HG03103 (cell line): ENCODE measurements around the gene KRTAP13-4.

Experiments
- ATAC-seq: cut with Tn5 transposase; IDR thresholded peaks from one replicate; pipeline ENCODE4 v1.9.1; 2021; ENCODE audit warnings: low read depth; ENCODE audit not compliant: unreplicated experiment

Gene KRTAP13-4, protein sequence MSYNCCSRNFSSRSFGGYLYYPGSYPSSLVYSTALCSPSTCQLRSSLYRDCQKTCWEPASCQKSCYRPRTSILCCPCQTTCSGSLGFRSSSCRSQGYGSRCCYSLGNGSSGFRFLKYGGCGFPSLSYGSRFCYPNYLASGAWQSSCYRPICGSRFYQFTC

DNA sequence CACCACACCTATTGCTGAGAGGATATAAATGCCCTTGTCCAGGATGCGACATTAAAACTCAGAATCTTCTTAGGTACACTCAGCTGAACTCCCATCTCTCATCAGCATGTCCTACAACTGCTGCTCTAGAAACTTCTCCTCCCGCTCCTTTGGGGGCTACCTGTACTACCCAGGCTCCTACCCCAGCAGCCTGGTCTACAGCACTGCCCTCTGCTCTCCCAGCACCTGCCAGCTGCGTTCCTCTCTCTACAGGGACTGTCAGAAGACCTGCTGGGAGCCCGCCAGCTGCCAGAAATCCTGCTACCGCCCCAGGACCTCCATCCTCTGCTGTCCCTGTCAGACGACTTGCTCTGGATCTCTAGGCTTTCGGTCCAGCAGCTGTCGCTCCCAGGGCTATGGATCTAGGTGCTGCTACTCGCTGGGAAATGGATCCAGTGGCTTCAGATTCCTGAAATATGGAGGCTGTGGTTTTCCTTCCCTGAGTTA lies at the start of gene KRTAP13-4:
KRTAP13-4 (plus strand) TSS at position 51 of the 486 bp plus-strand sequence; CDS start at position 107, 56 bp downstream.
- ATAC-seq, result no peak

DNA sequence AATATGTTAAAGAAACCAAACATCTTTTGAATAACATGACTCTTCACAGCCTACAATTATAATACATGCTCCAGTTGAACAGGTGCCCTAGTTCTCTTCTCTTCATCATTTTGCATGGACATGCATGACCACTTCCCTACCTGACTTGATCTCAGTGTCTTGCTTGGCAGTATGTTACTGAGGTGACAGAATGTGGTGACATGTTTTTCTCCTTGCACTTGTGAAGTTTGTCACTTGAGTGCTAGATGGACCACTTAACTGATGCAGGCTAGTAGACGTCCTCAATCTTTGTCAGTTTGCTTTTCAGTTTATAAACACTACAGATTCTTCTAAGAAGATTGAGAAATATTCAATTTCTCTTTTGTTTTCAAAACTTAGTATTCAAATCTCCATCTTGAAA lies 47.8 kb upstream of the KRTAP13-4 start:
- ATAC-seq, result no peak

DNA sequence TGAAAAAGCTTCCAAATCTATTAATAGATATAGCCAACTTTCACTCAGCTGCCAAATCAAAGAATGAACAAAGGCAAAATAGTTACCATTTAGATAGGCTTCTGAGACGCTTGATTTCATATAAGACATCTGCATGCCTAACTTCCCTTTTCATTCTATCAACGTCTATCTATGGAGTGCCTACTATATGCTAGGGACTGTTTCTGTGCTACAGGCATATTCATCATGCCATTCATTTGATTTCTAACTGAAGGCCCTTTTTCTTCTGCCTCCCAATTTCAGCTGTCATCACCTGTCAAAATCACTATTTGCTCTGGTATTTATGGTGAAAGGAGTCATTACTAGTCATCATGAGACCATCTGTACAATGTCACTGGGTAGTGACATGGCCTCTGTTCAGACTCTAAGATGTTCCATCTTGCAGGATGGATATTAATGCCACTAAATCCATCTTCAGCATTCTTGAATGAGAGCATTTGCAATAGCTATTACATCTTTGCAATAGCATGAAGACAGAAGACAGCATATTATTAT lies 38.5 kb upstream of the KRTAP13-4 start:
- no peak for ATAC-seq

DNA sequence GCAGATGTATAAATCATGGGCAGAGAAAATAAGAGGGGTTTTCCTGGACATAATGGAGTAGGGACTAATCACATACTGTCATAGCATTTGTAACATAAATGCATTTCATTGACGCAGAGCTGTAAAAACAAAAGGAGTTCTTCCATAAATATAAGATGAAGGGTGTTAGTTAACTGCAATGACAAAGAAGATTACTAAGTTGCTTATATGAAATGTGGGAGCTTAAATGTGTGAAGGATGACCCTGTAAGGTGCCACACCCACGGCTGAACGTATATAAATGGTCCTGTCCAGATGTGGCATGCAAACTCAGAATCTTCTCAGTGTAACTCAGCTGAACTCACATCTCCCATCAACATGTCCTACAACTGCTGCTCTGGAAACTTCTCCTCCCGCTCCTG lies 34.3 kb upstream of the KRTAP13-4 start, which contains the start of gene KRTAP13-1:
KRTAP13-1 (plus strand) TSS at position 301 of the 400 bp plus-strand sequence; CDS start at position 357, 56 bp downstream.
- ATAC-seq, result no peak

DNA sequence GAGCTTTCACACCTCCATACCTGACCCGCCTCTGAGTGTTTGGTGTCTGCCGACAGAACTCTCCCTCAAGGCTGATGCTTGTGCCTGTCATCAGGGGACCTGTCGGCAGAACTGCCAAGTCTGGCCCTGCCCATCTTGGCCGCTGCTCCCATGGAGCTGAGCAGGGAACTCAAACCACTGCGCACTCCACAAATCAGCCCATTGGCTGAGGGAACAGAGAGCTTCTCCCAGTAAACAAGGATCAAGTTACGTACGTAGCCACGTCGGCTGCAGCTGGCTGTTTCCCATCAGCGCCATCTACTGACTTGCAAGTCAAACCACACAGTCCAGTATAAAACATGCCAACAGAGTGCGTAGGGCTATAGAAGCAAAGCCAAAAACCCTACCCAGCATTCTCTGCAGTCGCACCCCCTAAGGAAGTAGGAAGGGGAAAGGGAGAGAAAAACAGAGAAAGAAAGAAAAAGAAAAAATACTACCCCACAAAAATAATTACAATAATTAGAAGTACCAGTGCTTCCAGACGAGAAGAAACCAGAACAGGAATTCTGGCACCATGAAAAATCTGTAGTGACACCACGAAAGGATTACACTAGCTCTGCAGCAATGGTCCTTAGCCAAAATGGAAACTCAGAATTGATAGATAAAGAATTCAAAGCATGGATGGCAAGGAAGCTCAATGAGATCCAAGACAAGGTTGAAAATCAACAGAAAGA lies 21.1 kb upstream of the KRTAP13-4 start:
- no peak for ATAC-seq

DNA sequence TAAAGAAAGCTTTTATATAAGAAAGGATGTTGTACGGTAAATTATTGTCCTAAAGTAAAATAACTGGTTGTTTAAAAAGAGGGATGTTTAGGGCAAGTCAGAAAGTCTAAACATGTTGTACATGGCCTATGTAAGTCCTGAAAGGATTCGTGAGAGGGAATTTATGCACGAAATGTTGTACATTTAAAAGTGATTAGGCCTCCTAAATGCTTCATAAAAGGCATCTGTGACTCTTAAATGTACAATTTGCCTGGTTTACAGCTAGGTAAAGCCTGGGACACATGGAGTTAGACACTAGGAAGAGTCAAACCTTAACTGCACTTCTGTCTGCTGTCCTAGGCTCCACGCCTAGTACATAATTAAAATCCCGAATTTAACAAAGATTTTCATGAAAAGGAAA lies 14.0 kb upstream of the KRTAP13-4 start:
- no peak for ATAC-seq

DNA sequence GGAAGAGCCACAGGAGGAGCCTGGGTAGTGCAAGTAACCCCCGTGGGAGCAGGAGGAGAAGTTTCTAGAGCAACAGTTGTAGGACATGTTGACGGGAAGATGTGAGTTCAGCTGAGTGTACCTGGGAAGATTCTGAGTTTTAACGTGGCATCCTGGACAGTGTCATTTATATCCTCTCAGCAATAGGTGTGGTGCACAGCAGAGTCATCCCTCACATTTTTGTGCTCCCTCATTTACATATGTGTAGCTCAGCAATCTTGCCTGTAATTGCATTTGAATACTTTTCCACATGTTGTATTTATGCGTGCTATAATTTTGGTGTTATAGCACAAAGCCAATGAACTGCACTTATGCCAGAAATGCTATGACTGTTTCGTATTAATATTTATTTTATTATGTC lies 4.2 kb upstream of the KRTAP13-4 start, which contains the start of gene KRTAP13-3:
KRTAP13-3 (minus strand) TSS at position 101 of the 400 bp plus-strand sequence; CDS start at position 87, 14 bp downstream.
- no peak for ATAC-seq

DNA sequence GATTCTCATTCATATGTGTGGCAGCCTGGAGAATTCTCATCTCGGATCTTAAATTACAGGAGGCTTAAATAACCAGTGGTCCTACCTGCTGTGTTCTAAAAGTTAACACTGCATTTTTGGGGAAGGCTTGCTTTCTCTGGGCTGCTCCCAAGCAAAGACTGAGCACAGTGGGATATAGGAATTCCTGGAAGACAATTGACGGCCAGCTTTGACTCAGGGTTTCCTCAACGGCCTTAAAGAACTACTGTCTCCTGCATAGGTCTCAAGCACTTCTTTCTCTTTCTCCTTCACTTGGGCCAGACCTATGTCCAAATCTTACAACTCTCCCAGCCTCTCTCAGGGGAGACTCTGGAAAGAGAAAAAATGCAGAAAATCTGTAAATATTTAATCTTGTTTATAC lies 3.3 kb upstream of the KRTAP13-4 start:
- no peak for ATAC-seq

DNA sequence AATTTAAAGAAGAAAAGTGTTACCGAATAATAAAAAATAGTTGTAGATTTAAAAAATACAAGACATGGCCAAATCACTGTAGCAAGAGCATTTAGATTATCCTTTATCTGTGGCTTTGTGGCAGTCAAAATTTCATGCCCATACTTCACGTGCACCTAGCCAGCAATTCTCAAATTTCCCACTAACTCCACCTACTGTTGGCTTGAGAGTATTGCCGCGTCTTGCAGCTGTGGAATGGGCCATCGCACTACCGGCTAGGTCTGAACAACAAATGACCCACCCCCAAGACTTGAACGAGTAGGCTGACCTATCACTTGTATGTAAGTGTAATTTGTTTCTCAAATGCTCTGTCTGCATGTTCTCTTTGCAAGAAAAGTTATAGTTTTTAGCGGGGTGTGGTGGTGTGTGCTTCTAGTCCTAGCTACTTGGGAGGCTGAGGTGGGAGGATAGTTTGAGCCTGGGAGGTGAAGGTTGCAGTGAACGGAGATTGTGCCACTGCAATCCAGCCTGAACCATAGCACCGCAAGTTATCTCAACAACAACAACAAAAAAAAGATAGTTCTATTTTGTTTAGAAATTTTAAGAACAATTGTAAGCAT lies 4.1 kb downstream of the KRTAP13-4 start:
- ATAC-seq, result peak; percentile 74

DNA sequence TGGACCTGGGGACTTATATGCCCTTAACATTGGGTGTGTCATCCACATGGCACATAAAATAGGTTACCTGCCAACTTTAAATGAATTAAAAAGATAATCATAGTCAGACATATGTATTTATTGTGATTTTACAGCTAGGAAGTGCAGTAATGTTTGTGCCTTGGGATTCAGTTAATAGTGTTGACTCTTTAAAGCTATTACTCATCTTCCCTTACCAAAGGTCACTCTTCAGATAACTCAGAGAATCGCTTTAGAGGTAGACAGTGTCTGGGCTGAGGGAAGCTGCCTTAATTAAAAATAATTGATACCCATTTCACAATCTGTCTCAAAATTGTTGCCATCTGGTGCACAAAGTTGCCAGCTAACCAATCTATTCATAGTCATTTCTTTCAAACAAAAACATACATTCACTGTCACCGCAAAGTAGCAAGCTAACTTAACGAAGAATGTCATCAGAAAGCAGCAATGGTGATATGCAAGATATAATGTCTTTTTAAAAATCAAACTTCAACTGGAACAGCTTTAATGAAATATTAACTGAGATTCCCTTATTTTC lies 7.1 kb downstream of the KRTAP13-4 start:
- ATAC-seq, result no peak

DNA sequence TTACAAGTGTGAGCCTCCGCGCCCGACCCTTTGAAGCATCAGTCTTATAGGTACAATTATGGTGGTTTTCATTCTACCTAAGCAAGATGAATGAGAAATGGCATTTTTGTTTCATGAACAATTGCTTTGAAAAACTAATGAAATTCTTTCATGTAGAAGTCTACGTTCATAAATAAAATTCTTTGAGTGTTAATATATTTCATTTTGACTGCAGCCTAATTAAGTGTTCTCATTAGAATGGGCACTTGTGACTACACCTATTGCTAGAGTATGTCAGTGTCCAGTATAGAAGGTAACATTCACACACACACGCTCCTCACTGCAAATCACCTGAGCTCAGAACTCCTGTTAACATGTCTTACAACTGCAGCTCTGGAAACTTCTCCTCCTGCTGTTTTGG lies 10.0 kb downstream of the KRTAP13-4 start, which contains the start of gene KRTAP15-1:
KRTAP15-1 (plus strand) TSS at position 301 of the 400 bp plus-strand sequence; CDS start at position 354, 53 bp downstream.
- ATAC-seq, result no peak

DNA sequence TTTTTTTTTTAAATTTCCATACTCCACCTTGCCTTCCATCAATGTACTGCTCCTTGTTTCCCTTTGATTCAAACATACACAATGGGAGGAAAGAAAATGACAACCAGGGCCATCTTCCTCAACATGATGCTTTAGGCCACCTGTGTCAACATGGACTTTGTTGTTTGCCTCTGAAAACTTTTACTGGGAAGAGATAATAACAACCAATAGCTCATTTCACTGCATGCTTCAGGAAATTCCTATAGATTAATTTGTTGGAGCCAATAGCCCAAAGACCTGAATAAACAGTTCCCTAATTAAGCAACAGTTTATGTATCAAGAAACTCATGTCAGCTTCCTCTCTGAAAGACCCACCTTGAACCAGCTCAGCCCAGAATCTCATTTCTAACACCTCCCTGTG lies 13.2 kb downstream of the KRTAP13-4 start:
- ATAC-seq, result no peak

DNA sequence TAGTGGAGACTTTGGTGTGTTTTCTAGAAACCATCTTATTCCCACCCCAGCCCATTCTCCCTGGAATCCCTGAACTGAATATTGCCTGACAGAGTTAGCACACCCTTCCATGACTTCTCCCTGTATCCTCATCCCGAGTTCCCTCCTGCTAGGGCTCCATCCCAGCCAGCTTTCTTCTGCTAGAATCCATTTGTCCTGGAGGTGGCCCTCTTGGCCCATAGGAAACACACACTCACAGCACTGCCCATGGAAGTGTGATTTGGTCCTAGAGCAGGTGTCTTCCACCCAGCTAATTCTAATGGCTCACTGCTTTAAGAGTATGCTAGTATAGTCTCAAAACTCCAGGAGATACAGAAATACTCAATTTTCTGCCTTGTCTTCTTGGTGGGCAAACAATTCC lies 14.2 kb downstream of the KRTAP13-4 start:
- ATAC-seq, result no peak

DNA sequence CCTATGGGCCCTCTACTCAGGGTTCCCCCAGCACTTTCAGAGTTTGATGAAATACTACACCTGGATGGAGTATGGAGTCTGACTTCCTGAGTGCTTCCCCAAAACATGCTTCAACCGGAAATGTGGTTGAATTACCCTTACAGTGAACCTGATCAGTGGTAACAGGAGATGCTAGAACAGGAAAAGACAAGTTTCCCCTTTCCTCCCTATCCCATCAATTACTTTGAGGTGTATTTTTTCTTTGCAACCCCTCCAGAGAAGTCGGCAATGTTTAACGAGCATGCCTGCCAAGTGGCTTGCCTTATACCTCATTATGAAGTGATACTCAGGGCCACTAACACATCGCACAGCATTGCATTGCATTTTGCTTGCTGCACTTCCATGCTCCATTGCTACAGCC lies 17.0 kb downstream of the KRTAP13-4 start:
- ATAC-seq, result no peak

DNA sequence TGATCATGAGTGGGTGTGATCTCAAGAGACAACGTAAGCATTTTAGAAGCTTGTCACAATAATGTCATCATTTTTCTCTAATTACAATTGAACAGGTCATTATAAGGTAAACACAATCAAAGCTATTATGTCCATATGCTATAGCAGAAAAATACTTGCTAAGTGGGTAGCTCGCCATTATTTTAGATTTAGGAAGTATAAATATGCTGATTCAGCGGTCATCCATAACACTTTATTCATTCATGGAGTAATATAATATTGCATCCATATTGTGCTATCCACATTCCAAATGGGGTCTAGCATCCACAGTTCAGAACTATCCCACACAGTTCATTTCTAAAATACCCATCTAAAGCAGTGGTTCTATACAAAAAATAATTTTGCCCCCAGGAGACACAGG lies 18.5 kb downstream of the KRTAP13-4 start:
- ATAC-seq, result no peak

DNA sequence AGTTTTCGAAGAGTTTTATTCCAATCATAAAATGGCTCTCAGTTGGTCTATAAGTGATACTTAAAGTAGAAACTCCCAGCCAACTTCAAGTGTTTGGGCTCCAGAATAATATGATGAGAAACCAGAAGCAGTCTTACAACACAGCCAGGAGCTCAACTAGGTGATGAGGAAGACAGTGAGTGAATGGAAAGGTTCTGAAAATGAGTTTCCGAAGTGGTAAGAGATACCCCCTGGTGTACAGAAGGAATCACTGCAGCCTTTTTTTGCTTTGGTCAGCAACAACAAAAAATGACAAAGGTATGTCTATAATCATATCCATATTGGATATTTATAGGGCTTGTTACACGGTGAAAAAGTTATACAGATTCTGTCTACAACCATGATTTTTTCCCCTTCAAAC lies 33.7 kb downstream of the KRTAP13-4 start:
- ATAC-seq, result no peak

DNA sequence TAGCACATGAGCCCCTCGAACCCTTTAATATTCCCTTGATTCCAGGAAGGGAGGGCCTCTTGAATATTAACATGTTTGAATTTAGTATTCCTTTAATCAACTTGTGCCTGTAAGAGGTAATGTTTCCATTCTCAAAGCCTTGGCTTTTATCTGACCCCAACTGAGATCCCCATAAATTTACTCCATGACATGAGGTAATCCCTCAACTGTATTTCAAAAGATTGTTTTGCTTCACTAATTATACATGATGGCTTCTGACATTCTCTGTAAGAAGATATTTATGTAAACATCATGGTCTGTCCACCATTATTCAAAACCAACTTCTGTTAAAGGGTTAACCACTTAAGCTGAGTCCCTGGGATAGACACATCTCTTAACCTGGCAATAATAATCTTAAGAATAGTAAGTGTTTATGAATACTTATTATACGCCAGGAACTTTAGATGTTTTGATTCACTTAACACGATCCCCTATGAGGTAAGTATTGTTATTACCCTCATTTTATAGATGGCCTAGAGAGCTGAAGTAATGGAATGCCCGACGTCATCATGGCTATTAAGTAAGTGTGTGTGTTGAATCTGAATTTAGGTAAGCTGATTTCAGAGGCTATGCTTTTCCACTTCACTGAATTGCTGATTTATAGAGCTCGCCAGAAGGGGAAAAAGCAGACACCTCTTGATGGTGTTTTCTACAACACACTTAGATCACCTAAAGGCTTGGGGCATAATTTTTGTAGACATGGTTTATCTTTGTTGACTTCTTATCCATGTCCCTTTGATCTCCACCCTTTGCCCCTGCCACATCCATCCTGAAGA lies 39.1 kb downstream of the KRTAP13-4 start:
- no peak for ATAC-seq

DNA sequence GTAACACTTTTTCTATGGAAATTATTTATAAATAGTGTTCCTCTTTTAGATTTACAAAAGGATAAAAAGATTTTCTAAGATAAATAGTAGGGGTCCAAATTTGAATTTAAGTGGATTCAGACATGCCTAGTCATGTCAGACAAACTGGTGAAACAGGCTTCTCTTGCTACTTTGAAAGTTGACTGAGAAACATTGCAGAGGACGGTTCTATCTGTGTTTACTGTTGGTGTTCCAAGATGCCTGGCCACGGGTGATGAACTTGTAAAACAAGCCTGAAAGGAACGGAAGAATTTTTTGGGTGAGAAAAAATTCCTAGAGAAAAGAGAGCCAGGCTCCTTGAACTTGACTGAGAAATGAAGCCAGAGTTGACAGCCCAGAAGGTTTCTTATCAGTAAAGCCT lies 48.0 kb downstream of the KRTAP13-4 start:
- ATAC-seq, result no peak

DNA sequence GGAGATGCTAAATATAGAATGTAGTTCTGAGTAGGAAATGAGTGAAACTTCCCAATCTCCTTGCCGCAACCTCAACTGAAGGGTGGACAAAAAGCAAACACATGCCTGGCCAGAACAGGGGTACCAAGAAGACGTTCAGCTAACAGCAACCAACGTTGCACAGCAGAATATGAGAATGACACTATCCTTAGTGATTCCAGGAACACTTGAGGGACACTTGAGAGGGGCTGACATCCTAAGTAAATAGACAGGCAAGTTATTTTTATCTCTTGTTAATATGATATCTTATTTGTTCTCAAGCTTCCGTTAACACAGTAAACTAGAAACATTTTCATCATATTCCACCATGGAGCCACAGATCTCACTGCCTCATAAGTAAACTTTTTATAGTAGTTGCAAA lies 49.2 kb downstream of the KRTAP13-4 start:
- ATAC-seq, result no peak

DNA sequence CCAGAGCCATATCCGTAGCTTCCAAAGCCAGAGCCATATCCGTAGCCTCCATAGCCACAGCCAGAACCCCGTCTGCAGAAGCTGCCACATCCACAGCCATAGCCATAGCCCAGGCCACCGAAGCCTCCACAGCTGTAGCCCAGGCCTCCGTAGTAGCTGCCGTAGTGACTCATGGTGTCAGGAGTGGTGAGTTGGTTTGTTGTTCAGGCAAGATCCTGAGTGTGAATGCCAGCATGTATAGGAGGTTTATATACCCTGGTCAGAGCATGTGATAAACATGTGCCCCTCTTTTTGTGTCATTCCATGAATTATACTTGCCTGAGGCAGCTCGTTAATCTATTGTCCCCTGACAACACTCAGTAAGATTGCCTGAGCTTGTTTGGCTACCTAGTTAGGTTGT lies 50.1 kb downstream of the KRTAP13-4 start, which contains the start of gene KRTAP19-1:
KRTAP19-1 (minus strand) TSS at position 223 of the 400 bp plus-strand sequence; CDS start at position 173, 50 bp downstream.
- ATAC-seq, result no peak
